HG02610 (cell line): ENCODE data around the gene INA.

Experiments used
- ATAC-seq: cut with Tn5 transposase; IDR thresholded peaks from one replicate; pipeline ENCODE4 v1.9.1; 2021; ENCODE audit warnings: mild to moderate bottlenecking, moderate library complexity; ENCODE audit not compliant: unreplicated experiment

The INA gene

DNA sequence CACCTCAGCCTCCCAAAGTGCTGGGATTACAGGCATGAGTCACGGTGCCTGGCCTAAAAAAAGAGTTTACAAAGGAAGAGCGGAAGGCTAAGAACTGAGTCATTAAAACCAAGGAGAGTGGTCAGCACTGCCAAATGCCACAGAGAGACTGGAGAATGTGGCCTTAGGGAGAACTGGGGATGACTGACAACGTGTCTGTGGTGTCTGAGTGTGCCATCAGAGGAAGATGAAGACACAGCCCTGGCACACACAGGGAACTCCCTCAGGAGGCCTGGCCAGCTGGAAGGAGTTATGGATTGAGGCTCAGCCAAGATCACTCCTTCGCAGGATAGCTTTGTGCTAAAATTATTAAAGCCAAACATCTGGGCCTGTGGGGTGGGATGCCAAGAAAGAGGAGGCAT is 3.9 kb upstream of the INA start:
- no peak for ATAC-seq

DNA sequence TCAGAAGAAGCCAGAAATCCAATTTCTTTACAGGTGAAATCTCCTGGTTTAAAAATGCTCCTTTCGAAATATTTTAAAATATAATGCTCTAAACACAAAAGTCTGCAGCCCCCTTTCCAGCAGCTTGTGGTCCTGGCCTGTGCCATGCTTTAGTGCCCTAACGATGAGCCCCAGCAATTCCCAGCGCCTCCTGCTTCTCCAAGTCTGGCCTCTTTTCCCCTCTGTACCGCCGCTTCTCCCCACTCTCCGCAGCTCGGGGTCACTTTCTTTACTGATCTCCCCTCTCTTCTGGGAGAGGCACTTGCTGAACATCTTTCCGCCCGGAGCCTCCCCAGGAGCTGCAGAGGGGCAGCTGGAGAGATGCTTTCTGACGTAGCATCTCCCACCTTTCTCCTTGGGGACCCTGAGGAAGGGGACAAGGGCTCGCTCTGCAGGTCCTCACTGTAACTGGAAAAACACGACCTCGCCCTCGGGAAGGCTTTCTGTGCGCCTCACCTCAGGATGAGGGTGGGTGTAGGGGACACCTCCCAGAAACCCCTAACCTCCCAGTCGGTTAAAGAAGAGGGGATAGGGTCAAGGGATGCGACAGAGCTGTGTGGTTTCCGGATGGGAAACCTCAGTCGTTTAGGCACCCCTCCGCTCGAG is 565 bp upstream of the INA start:
- ATAC-seq: no peak

DNA sequence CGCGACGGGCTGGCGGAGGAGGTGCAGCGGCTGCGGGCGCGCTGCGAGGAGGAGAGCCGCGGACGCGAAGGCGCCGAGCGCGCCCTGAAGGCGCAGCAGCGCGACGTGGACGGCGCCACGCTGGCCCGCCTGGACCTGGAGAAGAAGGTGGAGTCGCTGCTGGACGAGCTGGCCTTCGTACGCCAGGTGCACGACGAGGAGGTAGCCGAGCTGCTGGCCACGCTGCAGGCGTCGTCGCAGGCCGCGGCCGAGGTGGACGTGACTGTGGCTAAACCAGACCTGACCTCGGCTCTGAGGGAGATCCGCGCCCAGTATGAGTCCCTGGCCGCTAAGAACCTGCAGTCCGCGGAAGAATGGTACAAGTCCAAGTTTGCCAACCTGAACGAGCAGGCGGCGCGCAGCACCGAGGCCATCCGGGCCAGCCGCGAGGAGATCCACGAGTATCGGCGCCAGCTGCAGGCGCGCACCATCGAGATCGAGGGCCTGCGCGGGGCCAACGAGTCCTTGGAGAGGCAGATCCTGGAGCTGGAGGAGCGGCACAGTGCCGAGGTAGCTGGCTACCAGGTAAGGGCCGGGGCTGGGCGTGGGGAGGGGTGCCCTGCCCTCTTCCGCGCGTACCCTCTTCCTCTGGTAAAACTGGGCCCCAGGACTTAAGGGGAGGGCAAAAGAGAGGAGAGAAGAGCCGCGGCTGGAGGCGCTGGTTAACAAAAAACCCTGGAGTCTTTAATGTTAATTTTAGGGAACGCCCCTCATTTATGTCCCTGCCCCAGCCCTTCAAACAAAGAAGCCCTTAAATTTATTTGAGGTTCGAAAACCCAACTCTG is 987 bp downstream of the INA start:
- ATAC-seq: no peak

DNA sequence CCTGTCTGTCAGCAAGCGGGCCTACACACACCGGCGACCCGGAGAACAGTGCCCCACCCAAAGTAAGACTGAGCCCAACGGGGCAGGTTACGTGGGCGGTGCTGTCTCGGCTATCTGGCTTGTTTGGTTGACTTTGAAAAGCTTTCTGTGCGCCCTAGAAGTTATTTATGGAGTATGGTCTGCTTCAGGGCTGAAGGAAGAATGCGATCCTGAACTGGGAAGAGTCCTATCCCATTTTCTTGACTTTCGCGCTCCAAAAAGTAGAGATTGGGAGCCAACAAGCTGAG is 1.5 kb downstream of the INA start:
- ATAC-seq: no peak

DNA sequence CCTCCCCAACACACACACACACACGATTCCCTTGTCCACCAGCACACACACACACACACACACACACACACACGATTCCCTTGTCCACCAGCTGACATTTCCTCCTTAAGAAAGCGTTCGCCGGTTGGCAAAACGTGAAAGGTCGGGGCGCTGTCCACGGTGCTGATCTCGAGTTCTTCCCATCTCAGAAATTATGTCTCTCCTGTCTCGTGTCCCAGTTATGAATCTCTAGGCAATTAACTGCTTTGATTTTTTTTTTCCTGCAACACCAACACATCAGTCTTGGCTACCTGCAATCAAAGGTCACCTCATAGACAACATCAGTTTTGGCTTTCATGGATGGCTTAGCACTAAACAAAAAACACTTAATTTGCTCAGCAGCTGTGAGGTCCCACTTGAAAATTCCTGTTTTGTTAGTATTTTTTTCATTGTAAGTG is 1.9 kb downstream of the INA start:
- no peak for ATAC-seq

DNA sequence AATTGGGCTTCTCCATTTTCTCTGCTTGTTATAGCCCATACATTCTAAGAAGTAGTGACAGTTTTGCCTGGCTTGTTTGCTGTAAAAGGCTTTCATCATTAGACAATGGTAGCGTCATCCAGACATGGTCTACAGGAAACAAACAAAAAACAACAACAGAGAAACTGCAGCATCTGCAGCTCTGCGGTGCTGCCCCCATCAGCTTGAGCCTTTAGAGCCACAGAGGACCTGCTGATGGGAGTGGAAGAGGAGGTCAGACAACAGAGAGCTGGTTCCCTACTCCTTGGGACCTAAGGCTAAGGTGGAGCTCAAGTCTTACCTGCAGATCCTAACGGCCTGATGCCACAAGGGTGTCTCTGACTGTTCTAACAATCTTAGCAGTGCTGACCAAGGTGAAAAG is 3.1 kb downstream of the INA start:
- no peak for ATAC-seq

DNA sequence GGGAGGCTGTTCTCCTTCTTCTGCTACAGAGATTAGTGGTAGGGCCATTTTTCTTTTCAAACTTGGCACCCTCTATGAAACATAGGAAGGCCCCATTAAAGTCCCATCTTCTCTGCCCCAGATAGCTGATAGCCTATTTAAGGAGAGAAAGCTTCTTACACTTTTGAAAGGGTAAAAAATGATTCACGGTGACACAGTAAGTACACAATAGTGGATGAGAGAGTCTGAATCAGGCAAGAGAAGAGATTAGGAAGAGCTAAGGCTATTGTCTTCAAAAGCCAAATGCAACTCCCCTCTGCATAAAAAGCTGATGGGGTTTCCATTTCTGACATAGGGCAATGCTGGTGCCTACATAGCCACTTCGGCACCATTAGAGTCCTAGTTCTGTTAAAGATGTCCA is 3.6 kb downstream of the INA start:
- no peak for ATAC-seq

DNA sequence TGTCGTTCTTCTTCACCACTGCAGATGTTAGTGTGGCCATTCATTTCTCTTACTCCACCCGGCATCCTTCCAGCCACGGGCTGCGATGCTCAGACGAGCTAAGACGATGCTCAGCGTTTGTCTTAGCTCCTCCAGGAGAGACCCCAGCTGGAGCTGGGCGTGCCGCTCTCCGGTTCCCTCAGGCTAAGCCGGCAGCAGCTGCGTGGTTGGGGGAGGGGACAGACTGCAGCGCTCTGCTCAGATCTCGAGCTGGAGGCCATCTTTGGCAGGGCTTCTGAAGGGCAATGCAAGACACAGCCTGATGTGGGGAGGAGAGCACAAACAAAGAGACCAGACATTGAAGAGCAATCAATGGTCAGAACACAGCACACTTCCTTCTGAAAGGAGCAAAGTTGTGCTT is 4.8 kb downstream of the INA start:
- ATAC-seq: no peak

DNA sequence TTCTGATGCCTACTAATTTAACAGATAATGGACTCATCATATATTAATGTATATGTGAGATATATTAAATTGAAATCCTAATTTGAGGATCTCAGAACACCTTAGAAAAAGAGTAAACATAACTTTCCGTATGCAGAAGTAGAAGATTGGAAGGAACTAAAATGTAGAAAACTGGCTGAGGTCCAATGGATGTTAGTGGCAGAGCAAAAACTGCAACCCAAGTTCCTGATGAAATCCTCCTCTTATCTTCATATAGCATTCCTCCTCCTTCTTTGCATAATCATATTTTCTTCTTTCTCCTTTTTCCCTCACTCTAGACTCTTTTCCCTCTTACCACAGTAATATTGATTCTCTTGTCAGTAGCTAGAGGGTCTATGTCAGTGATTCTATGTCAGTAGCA is 6.0 kb downstream of the INA start:
- ATAC-seq: no peak

DNA sequence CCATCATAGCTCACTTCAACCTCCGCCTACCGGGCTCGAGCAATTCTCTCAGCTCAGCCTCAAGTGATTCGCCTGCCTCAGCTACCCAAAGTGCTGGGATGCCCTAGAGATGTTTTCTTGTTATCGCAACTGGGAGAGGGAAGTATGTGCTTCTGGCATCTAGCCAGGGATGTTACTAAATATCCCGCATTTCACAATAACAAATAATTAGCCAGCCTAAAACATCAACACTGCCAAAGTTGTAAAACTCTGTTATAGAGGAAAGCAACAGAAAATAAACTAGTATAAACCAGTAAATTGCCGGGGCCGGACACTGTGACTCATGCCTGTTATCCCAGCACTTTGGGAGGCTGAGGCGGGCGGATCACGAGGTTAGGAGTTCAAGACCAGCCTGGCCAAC is 7.2 kb downstream of the INA start:
- no peak for ATAC-seq

DNA sequence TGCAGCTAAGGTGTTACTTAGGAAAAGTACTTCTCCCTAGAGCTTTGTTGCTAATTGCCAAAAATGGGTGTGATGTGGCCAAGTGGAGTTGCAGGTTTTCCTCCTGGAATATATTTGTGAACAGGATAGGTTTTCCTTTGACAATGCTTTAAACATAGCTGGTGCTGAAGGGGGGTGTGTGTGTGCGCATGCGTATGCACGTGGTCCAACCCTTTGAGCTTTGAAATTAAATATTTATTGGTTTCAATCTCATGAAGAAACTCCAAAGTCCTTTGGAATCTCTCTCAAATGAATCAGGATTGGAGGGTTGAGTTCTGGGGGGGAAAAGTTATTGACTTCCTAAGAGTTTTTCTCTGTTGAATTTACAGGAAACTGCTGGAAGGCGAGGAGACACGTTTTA is 11.1 kb downstream of the INA start:
- ATAC-seq: no peak

DNA sequence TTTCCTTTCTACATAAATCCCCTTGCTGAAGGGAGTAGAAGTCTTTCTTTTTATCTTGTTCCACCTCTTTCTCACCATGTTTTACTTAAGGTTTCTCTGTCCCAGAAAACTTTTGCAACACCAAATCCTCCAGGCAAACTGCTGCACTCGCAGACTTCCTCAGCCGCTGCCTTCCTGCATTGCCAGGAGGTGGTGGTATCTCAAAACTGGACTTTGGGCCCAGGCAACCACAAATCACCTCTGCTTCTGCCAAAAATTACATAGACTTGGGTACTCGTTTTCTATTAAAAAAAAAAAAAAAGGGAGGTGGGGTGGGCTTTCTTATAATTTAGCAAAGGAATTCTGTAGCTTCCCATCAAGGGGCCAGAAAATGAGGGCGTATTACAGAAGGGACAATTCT is 14.7 kb downstream of the INA start:
- no peak for ATAC-seq

DNA sequence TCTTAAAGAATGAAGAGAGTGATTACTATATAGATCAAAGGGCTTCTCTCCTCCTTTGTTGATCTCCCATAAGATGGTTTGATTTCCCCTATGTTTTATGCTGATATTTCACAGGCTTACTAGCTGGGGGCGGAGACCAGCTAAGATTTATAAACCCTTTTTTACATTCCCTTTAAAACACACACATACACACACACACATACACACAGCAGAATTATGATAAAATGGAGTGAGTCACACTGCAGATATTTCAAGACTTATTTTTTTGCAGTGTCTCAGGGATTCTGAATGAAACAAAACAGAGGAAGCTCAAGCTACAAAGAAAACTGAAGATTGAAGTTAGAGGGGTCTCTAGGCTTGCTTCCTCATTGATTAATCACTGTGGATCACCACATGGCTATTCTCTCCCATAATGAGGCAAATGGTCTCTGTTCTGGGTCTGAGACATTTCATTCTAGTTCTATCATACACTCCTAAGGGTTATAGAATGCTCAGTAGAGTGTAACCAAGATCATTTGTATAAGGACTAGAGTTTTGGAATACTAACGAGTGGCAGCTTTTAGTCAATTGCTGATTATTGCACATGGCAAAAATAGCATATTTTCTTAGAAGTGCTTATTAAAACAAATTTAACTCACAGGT is 18.6 kb downstream of the INA start:
- ATAC-seq: no peak

DNA sequence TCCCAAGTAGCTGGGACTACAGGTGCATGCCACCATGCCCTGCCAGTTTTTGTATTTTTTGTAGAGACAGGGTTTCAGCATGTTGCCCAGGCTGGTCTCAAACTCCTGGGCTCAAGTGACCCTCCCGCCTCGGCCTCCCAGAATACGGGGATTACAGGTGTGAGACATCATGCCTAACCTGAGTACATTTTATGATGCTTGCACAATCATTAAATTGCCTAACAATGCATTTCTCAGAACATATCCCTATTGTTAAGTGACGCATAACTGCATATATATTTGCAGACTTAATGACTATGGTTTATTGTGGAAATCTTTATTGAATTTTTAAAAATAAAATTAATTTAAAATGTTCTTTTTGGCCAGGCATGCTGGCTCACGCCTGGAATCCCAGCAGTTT is 30.7 kb downstream of the INA start:
- no peak for ATAC-seq

DNA sequence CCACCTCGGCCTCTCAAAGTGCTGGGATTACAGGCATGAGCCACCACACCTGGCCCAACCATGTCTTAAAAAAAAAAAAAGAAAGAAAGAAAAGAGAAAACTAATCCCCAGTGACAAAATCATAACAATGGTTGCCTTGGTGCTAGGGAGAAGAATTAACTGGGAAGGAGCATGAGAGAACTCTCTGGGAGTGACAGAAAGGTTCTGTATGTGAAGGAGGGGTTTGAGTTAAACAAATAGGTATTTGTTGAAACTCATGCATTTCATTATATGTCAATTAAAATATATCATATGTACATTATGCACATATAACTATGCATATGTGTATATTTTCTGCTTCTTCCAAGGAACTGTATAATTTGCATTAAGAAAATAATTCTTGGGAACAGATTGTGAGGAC is 33.3 kb downstream of the INA start:
- no peak for ATAC-seq

DNA sequence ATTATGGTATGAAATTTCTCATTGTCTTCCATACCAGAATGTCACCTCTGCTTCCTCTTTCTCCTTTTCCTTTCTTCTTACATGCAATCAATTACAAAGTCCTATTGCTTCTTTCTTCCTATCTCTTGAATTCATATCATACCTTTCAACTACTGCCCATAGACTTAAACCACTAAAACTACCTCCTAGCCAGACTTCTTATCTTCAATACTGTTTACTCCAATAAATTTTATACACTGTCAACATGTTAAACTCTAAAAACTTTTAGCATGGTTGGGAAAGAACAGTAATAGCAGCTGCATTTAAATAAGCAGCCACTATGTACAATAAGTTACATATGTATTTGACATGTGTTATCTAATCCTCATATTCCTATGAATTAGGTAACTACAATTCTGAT is 39.1 kb downstream of the INA start:
- no peak for ATAC-seq

DNA sequence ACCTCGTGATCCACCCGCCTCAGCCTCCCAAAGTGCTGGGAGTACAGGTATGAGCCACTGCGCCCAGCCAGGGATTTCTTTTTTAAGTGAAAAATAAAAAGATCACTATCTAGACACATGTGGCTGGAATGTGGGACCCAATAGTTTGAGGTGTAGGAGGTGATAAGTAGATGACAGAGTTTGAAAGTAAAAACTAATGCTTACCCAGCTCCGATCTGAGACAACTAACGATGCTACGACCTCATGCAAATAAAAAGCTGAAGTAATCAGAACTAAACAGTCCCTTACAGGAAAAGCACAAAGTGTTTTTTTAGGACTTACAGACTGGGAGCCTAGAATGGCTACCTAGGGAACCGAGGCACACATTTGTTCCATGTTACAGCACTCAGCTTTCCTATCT is 51.0 kb downstream of the INA start:
- no peak for ATAC-seq

DNA sequence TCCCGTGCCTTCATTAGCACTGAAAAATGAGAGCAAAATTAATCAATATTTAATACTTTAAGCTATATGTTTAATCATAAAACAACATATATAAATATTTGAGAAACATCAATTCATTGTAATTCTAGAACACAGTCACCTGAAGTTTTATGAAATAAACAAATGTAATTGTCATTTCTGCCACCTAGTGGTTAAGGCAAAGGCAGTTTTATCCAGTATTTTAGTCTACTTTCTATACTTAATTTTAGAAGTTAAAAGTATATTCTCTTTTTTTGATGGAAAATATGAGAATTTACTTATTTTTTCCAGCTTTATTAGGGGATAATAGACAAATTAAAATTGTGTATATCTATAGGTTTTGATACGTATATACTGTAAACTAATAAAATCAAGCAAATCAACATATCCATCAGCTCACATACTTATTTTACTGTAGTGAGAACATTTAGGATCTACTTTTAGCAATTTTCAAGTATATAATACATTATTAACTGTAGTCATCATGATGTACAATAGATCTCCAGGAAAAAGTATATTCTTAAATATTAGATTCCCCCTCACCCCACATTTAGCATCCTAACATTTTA is 57.1 kb downstream of the INA start:
- no peak for ATAC-seq

DNA sequence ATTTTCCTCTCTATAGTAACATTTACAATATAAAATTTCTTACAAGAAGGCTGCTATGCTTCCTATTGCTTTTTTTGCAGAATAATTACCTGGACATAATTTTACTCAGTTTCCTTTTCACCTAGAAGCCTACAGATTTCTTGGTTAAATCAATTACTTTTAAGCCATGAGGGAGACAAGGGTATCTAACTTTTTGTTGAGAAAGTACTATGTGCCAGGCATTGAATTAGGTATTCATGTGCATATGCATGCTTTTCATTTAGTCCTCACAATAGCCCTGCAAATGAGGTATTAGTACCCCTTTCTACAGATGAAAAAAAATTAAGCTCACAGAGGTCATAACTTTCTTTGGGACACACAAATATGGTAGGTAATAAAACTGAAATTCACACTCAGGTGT is 57.6 kb downstream of the INA start:
- ATAC-seq: no peak

DNA sequence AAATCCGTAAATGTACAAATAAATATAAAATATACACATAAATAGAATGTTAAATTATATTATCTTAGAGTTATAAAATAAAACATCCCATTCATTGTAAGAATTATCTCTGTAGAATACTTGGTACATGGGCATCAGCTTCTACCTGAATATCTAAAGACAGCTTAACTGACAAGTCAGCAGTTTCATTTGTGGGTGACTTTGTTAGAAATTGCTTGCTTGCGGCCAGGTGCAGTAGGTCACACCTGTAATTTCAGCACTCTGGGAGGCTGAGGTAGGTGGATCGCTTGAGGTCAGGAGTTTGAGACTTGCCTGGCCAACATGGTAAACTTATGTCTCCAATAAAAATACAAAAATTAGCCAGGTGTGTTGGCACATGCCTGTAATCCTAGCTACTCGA is 59.4 kb downstream of the INA start:
- no peak for ATAC-seq
